Measurements from ENCODE around the gene KCND3. TPM values are rescaled to one million over a fixed set of nuclear protein-coding genes. Genes with fewer than 3 reads are reported as not detected.

Gene KCND3
- total RNA-seq, 3 donors from 2014 or later (not counting 1 experiment from before 2014, with no cell fraction given): 0.07 to 0.16 TPM; not detected in 1

GRCh38 chr1:111822138-111822537 is 167.3 kb downstream of the KCND3 start:
- DNase-seq: no peak
- H3K27ac Mint-ChIP-seq: no peak overlapping the region
- no peaks in the 10 kb centered on the region for H3K9me3 Mint-ChIP-seq
- H3K4me3 Mint-ChIP-seq: no peak overlapping the region
- H3K4me1 Mint-ChIP-seq: no peaks in the 10 kb centered on the region
- no peaks in the 10 kb centered on the region for H3K36me3 ChIP-seq (ENCODE audit: control insufficient read depth, insufficient read depth, low read length)
- no peak for ATAC-seq
- peaks cover 4% of the 10 kb centered on the region for H3K9me3 ChIP-seq (ENCODE audit: control insufficient read depth, insufficient read depth, low read length)
- TF ChIP-seq CTCF (IDR thresholded peaks at IDR 0.05): no peak
- H3K4me3 ChIP-seq (ENCODE audit: low read length): no peak overlapping the region
- 96% methylated on average over 4 of the region's 6 CpGs for WGBS (ENCODE audit: insufficient coverage)
- peaks cover 21 to 49% of the 10 kb centered on the region in 2 donors for H3K27me3 Mint-ChIP-seq (ENCODE audit: low read depth in 2 of 2)
- no peak overlapping the region for H3K27ac ChIP-seq (ENCODE audit: low read length)
- H3K27me3 ChIP-seq (ENCODE audit: control insufficient read depth, insufficient read depth, low read length): peaks cover 3% of the 10 kb centered on the region
- no peaks in the 10 kb centered on the region for H3K36me3 Mint-ChIP-seq
- intact Hi-C loops (cut with micrococcal nuclease): no loop called here
- no peaks in the 10 kb centered on the region for H3K4me1 ChIP-seq (ENCODE audit: control insufficient read depth, insufficient read depth, low read length)

- WGBS (ENCODE audit: insufficient coverage): 88% methylated on average over 6 of the region's 7 CpGs
- DNase-seq (no peak), ATAC-seq (no peak)
- Mint-ChIP-seq H3K27ac (no peak overlapping the region), H3K4me3 (no peak overlapping the region), H3K36me3 (no peaks in the 10 kb centered on the region), H3K4me1 (no peaks in the 10 kb centered on the region), H3K9me3 (no peaks in the 10 kb centered on the region), H3K27me3 (ENCODE audit: low read depth in 2 of 2) (peaks cover 19 to 57% of the 10 kb centered on the region in 2 donors)
- H3K9me3 ChIP-seq (ENCODE audit: control insufficient read depth, insufficient read depth, low read length): peaks cover 4% of the 10 kb centered on the region
- no peaks in the 10 kb centered on the region for H3K36me3 ChIP-seq (ENCODE audit: control insufficient read depth, insufficient read depth, low read length)
- H3K27me3 ChIP-seq (ENCODE audit: control insufficient read depth, insufficient read depth, low read length): peaks cover 3% of the 10 kb centered on the region
- intact Hi-C loops (cut with micrococcal nuclease): no loop called here
- no peak overlapping the region for H3K27ac ChIP-seq (ENCODE audit: low read length)
- TF ChIP-seq CTCF (IDR thresholded peaks at IDR 0.05): no peak
- H3K4me3 ChIP-seq (ENCODE audit: low read length): no peak overlapping the region
- H3K4me1 ChIP-seq (ENCODE audit: control insufficient read depth, insufficient read depth, low read length): no peaks in the 10 kb centered on the region
These were observed 168.2 kb downstream of the KCND3 start for GRCh38 chr1:111821121-111821745.

GRCh38 chr1:111819566-111820263 is 169.8 kb downstream of the KCND3 start:
- DNase-seq (no peak), ATAC-seq (no peak)
- peaks cover 3% of the 10 kb centered on the region for H3K27me3 ChIP-seq (ENCODE audit: control insufficient read depth, insufficient read depth, low read length)
- H3K27ac ChIP-seq (ENCODE audit: low read length): no peak overlapping the region
- no peak overlapping the region for H3K4me3 ChIP-seq (ENCODE audit: low read length)
- H3K9me3 ChIP-seq (ENCODE audit: control insufficient read depth, insufficient read depth, low read length): peaks cover 3% of the 10 kb centered on the region
- H3K4me1 ChIP-seq (ENCODE audit: control insufficient read depth, insufficient read depth, low read length): no peaks in the 10 kb centered on the region
- intact Hi-C loops (cut with micrococcal nuclease): no loop called here
- TF ChIP-seq CTCF (IDR thresholded peaks at IDR 0.05): no peak
- no peaks in the 10 kb centered on the region for H3K36me3 Mint-ChIP-seq
- no peaks in the 10 kb centered on the region for H3K36me3 ChIP-seq (ENCODE audit: control insufficient read depth, insufficient read depth, low read length)
- H3K4me1 Mint-ChIP-seq: no peaks in the 10 kb centered on the region
- no peak overlapping the region for H3K4me3 Mint-ChIP-seq
- H3K9me3 Mint-ChIP-seq: no peaks in the 10 kb centered on the region
- no peak overlapping the region for H3K27ac Mint-ChIP-seq
- H3K27me3 Mint-ChIP-seq (ENCODE audit: low read depth in 2 of 2): peaks cover 10 to 47% of the 10 kb centered on the region in 2 donors
- 90% methylated on average over 9 of the region's 9 CpGs for WGBS (ENCODE audit: insufficient coverage)

All from natural killer cell (primary cell).